ENCODE results near the gene LBX2. TPM values are rescaled to one million over a fixed set of nuclear protein-coding genes. Genes with fewer than 3 reads are reported as not detected.

Gene LBX2
- total and polyA plus RNA-seq, 9 of the 15 experiments (the other 6 are each of a cell fraction or from before 2014, with no cell fraction given) = 0.39 to 6.2 (median 1.8) TPM; not detected in 1

GRCh38 chr2:74458132-74458937 is 41.1 kb downstream of the LBX2 start, which contains the start of gene WBP1 (continued):
- TF ChIP-seq DEAF1 (CRISPR knock-in tag; IDR thresholded peaks at IDR 0.05) (no peak), PBX2 (CRISPR knock-in tag; IDR thresholded peaks at IDR 0.05; ENCODE audit: low read depth) (peak; percentile 88), PBX2 (tag; conservative IDR thresholded peaks at IDR 0.05; ENCODE audit: low read depth) (peak; percentile 99), NR3C1 (CRISPR knock-in tag; IDR thresholded peaks at IDR 0.05) (no peak), ZFP91 (CRISPR knock-in tag; IDR thresholded peaks at IDR 0.05) (no peak), THRAP3 (IDR thresholded peaks at IDR 0.05; ENCODE audit: borderline replicate concordance) (no peak), NCOA6 (IDR thresholded peaks at IDR 0.05) (no peak), SMAD3 (CRISPR knock-in tag; conservative IDR thresholded peaks at IDR 0.05) (no peak), TGIF2 (CRISPR knock-in tag; IDR thresholded peaks at IDR 0.05) (no peak), FOXA1 (IDR thresholded peaks at IDR 0.05; ENCODE audit: borderline replicate concordance) (no peak), TAL1 (IDR thresholded peaks at IDR 0.05) (no peak), NEUROD1 (IDR thresholded peaks at IDR 0.05; ENCODE audit: borderline replicate concordance, low read depth, low read length, partially characterized antibody) (peak; percentile 73), TBP (optimal IDR thresholded peaks at IDR 0.05; ENCODE audit: low read depth, low read length) (peak; percentile 25), THRB (CRISPR knock-in tag; conservative IDR thresholded peaks at IDR 0.05) (no peak), ZNF511 (CRISPR knock-in tag; IDR thresholded peaks at IDR 0.05) (no peak), YY1 (IDR thresholded peaks at IDR 0.05; ENCODE audit: borderline replicate concordance in 1 of 3, control insufficient read depth in 1 of 3, extremely low read depth in 1 of 3, insufficient read depth in 3 of 3, insufficient read length in 1 of 3, insufficient replicate concordance in 2 of 3, low read depth in 1 of 3, low read length in 2 of 3) (peak in 1 of 3 experiments; percentile 49), CGGBP1 (CRISPR knock-in tag; IDR thresholded peaks at IDR 0.05) (no peak)

All from K562 (cell line).